Gastrocnemius medialis (tissue), 4 donors: Measurements from ENCODE around the gene UGT1A10.

Experiments
- POLR2A ChIP-seq, 2 donors: fragments of 450-650 bp; IDR thresholded peaks; one replicate each; pipeline ENCODE4 v1.6.1; 2017; ENCODE audit warnings: antibody characterized with exemption in 2 of 2, mild to moderate bottlenecking in 2 of 2, moderate library complexity in 2 of 2
- TF ChIP-seq, protein P1 (sequence below), 5 experiments: fragments of 450-650 bp in 3 of 5; fragments of 200-600 bp in 2 of 5; sonication (generic) in 2 of 5; IDR thresholded peaks in 4 of 5; conservative IDR thresholded peaks in 1 of 5; 1 replicate in 4 of 5; 2 replicates in 1 of 5; pipeline ENCODE4 v1.5.1; 2016 to 2019; ENCODE audit warnings: antibody characterized with exemption in 5 of 5, mild to moderate bottlenecking in 3 of 5, moderate library complexity in 3 of 5

DNA sequence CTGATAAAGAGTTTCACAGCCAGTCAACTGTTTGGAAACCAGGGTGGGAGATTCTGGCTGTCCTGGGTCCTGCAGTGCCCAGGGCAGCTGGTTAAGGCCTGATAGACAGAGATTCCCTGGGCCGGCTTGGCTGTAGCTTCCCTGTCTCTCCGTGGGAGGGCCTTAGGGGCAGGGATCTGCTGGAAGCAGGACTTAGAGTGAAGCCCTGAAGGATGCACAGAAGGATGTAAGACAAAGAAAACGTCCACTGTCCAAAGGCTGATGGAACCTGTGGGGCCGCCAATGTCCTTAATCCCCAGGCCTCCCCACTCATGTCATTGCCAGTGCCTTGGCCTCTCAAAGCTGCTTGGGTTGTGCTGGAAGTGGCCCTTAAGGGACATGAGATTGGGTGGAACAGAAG is 174.8 kb downstream of the UGT1A10 start:
- TF ChIP-seq, protein P1, sequence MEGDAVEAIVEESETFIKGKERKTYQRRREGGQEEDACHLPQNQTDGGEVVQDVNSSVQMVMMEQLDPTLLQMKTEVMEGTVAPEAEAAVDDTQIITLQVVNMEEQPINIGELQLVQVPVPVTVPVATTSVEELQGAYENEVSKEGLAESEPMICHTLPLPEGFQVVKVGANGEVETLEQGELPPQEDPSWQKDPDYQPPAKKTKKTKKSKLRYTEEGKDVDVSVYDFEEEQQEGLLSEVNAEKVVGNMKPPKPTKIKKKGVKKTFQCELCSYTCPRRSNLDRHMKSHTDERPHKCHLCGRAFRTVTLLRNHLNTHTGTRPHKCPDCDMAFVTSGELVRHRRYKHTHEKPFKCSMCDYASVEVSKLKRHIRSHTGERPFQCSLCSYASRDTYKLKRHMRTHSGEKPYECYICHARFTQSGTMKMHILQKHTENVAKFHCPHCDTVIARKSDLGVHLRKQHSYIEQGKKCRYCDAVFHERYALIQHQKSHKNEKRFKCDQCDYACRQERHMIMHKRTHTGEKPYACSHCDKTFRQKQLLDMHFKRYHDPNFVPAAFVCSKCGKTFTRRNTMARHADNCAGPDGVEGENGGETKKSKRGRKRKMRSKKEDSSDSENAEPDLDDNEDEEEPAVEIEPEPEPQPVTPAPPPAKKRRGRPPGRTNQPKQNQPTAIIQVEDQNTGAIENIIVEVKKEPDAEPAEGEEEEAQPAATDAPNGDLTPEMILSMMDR (IDR thresholded peaks at IDR 0.05 in 4 of 5, conservative IDR thresholded peaks at IDR 0.05 in 1 of 5): no peak
- TF ChIP-seq POLR2A (IDR thresholded peaks at IDR 0.05): no peak
